ENCODE results near the gene ZFP36. TPM values are rescaled to one million over a fixed set of nuclear protein-coding genes. Genes with fewer than 3 reads are reported as not detected.

The ZFP36 gene
- polyA plus RNA-seq, 2 of the 4 experiments (the other 2 are of a cell fraction), result 22.1 to 29.1 TPM

DNA sequence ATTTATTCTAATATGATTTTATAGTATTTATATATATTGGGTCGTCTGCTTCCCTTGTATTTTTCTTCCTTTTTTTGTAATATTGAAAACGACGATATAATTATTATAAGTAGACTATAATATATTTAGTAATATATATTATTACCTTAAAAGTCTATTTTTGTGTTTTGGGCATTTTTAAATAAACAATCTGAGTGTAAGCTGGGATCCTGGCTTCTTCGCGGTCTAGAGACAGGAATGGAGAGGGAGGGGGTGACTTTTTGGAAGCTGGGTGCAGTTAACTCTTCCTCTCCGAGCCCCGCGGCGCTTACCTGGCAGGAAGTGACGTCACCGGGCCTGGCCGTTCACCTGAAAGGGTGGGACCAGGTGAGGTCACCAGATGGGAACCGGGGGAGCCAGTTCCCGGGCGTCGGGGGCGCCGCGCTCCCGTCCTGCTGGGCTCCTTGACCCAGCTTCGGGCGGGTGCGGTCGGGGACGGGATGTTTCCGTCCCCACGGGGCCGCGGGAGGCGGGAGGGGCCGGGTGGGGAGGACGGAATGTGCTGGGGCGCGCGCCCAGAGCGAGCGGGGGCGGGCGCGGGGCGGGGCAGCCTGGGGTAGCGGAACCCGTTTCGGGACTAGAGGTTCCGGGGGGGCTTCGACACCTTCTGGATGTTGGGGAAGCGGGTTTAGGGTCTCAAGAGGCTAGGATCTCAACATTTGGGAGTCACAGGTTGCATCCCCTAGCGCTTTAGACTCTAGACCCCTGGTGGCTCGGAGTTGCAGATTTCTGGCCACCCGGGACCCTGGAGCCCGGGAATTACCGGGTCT, 2.8 kb downstream of the ZFP36 start (continued):
- no peak for TF ChIP-seq CBX2 (IDR thresholded peaks at IDR 0.05; ENCODE audit: borderline replicate concordance, low read depth)
- TF ChIP-seq, protein P1, sequence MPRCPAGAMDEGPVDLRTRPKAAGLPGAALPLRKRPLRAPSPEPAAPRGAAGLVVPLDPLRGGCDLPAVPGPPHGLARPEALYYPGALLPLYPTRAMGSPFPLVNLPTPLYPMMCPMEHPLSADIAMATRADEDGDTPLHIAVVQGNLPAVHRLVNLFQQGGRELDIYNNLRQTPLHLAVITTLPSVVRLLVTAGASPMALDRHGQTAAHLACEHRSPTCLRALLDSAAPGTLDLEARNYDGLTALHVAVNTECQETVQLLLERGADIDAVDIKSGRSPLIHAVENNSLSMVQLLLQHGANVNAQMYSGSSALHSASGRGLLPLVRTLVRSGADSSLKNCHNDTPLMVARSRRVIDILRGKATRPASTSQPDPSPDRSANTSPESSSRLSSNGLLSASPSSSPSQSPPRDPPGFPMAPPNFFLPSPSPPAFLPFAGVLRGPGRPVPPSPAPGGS (IDR thresholded peaks at IDR 0.05), result peak; percentile 88
- no peak for TF ChIP-seq JUNB (IDR thresholded peaks at IDR 0.05)
- TF ChIP-seq TFCP2L1 (CRISPR knock-in tag; IDR thresholded peaks at IDR 0.05), result peak; percentile 98
- TF ChIP-seq CHD4 (IDR thresholded peaks at IDR 0.05; ENCODE audit: borderline replicate concordance), result no peak
- no peak for TF ChIP-seq NFE2L2 (conservative IDR thresholded peaks at IDR 0.05; ENCODE audit: low read length)
- TF ChIP-seq HOXB13 (CRISPR knock-in tag; IDR thresholded peaks at IDR 0.05; ENCODE audit: low read depth), result no peak
- TF ChIP-seq HDAC2 (IDR thresholded peaks at IDR 0.05), result no peak
- TF ChIP-seq, protein P2, sequence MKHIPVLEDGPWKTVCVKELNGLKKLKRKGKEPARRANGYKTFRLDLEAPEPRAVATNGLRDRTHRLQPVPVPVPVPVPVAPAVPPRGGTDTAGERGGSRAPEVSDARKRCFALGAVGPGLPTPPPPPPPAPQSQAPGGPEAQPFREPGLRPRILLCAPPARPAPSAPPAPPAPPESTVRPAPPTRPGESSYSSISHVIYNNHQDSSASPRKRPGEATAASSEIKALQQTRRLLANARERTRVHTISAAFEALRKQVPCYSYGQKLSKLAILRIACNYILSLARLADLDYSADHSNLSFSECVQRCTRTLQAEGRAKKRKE (CRISPR knock-in tag; IDR thresholded peaks at IDR 0.05; ENCODE audit: low read depth), result peak; percentile 69; the same call in 1 of the 2 replicates
- TF ChIP-seq EP300 (IDR thresholded peaks at IDR 0.05), result no peak; a peak in 1 of 5 replicates
- TF ChIP-seq RARB (CRISPR knock-in tag; IDR thresholded peaks at IDR 0.05), result peak; percentile 86
- no peak for TF ChIP-seq MAFK (IDR thresholded peaks at IDR 0.05; ENCODE audit: partially characterized antibody)
- no peak for TF ChIP-seq KDM1A (IDR thresholded peaks at IDR 0.05; ENCODE audit: low read depth)
- no peak for TF ChIP-seq CBX8 (IDR thresholded peaks at IDR 0.05)
- 0 out of 2 replicates have a peak, but pooled peaks have one; percentile 10 for TF ChIP-seq FOXS1 (CRISPR knock-in tag; IDR thresholded peaks at IDR 0.05)
- TF ChIP-seq, protein P3, sequence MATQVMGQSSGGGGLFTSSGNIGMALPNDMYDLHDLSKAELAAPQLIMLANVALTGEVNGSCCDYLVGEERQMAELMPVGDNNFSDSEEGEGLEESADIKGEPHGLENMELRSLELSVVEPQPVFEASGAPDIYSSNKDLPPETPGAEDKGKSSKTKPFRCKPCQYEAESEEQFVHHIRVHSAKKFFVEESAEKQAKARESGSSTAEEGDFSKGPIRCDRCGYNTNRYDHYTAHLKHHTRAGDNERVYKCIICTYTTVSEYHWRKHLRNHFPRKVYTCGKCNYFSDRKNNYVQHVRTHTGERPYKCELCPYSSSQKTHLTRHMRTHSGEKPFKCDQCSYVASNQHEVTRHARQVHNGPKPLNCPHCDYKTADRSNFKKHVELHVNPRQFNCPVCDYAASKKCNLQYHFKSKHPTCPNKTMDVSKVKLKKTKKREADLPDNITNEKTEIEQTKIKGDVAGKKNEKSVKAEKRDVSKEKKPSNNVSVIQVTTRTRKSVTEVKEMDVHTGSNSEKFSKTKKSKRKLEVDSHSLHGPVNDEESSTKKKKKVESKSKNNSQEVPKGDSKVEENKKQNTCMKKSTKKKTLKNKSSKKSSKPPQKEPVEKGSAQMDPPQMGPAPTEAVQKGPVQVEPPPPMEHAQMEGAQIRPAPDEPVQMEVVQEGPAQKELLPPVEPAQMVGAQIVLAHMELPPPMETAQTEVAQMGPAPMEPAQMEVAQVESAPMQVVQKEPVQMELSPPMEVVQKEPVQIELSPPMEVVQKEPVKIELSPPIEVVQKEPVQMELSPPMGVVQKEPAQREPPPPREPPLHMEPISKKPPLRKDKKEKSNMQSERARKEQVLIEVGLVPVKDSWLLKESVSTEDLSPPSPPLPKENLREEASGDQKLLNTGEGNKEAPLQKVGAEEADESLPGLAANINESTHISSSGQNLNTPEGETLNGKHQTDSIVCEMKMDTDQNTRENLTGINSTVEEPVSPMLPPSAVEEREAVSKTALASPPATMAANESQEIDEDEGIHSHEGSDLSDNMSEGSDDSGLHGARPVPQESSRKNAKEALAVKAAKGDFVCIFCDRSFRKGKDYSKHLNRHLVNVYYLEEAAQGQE (IDR thresholded peaks at IDR 0.05), result no peak; the same call in none of the 2 replicates
- no peak for TF ChIP-seq RCOR1 (IDR thresholded peaks at IDR 0.05; ENCODE audit: low read depth, low read length)
- TF ChIP-seq, protein P4, sequence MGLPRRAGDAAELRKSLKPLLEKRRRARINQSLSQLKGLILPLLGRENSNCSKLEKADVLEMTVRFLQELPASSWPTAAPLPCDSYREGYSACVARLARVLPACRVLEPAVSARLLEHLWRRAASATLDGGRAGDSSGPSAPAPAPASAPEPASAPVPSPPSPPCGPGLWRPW (IDR thresholded peaks at IDR 0.05), result no peak
- no peak for TF ChIP-seq CHD2 (IDR thresholded peaks at IDR 0.05; ENCODE audit: low read length, partially characterized antibody)
- no peak for TF ChIP-seq RFX5 (IDR thresholded peaks at IDR 0.05)
- TF ChIP-seq, protein P5, sequence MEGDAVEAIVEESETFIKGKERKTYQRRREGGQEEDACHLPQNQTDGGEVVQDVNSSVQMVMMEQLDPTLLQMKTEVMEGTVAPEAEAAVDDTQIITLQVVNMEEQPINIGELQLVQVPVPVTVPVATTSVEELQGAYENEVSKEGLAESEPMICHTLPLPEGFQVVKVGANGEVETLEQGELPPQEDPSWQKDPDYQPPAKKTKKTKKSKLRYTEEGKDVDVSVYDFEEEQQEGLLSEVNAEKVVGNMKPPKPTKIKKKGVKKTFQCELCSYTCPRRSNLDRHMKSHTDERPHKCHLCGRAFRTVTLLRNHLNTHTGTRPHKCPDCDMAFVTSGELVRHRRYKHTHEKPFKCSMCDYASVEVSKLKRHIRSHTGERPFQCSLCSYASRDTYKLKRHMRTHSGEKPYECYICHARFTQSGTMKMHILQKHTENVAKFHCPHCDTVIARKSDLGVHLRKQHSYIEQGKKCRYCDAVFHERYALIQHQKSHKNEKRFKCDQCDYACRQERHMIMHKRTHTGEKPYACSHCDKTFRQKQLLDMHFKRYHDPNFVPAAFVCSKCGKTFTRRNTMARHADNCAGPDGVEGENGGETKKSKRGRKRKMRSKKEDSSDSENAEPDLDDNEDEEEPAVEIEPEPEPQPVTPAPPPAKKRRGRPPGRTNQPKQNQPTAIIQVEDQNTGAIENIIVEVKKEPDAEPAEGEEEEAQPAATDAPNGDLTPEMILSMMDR (IDR thresholded peaks at IDR 0.05), result no peak
- peak; percentile 21; the same call in 1 of the 2 replicates for TF ChIP-seq MAZ (IDR thresholded peaks at IDR 0.05; ENCODE audit: borderline replicate concordance, low read depth, low read length)
- no peak; the same call in 2 of the 3 replicates for TF ChIP-seq NR3C1 (IDR thresholded peaks at IDR 0.05)
- peak; percentile 13; the same call in 1 of the 2 replicates for TF ChIP-seq HOXB5 (CRISPR knock-in tag; IDR thresholded peaks at IDR 0.05)
- TF ChIP-seq EHF (CRISPR knock-in tag; IDR thresholded peaks at IDR 0.05), result no peak; the same call in 1 of the 2 replicates
- TF ChIP-seq PHF8 (IDR thresholded peaks at IDR 0.05; ENCODE audit: borderline replicate concordance, low read depth), result no peak
- no peak; the same call in 2 of the 3 replicates for TF ChIP-seq SMC3 (IDR thresholded peaks at IDR 0.05)
- no peak for TF ChIP-seq SREBF2 (IDR thresholded peaks at IDR 0.05)
- no peak for TF ChIP-seq ZC3H11A (IDR thresholded peaks at IDR 0.05)
- TF ChIP-seq, protein P6, sequence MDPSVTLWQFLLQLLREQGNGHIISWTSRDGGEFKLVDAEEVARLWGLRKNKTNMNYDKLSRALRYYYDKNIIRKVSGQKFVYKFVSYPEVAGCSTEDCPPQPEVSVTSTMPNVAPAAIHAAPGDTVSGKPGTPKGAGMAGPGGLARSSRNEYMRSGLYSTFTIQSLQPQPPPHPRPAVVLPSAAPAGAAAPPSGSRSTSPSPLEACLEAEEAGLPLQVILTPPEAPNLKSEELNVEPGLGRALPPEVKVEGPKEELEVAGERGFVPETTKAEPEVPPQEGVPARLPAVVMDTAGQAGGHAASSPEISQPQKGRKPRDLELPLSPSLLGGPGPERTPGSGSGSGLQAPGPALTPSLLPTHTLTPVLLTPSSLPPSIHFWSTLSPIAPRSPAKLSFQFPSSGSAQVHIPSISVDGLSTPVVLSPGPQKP (IDR thresholded peaks at IDR 0.05; ENCODE audit: low read depth, low read length), result no peak
- TF ChIP-seq, protein P7, sequence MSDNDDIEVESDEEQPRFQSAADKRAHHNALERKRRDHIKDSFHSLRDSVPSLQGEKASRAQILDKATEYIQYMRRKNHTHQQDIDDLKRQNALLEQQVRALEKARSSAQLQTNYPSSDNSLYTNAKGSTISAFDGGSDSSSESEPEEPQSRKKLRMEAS (IDR thresholded peaks at IDR 0.05), result no peak
- TF ChIP-seq, protein P8, sequence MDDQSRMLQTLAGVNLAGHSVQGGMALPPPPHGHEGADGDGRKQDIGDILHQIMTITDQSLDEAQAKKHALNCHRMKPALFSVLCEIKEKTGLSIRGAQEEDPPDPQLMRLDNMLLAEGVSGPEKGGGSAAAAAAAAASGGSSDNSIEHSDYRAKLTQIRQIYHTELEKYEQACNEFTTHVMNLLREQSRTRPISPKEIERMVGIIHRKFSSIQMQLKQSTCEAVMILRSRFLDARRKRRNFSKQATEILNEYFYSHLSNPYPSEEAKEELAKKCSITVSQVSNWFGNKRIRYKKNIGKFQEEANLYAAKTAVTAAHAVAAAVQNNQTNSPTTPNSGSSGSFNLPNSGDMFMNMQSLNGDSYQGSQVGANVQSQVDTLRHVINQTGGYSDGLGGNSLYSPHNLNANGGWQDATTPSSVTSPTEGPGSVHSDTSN (IDR thresholded peaks at IDR 0.05), result peak; percentile 77
